GM18951 (cell line): ENCODE results near the gene ARHGEF37.

Experiments used
- POLR2A ChIP-seq: IDR thresholded peaks from 4 replicates; pipeline ENCODE4 v1.6.1; 2011; ENCODE audit warnings: mild to moderate bottlenecking; ENCODE audit not compliant: insufficient read length, insufficient read depth; ENCODE audit errors: extremely low read depth
- in situ Hi-C: fragments of 300-500 bp; cut with MboI; formaldehyde crosslinking; loops from one replicate; pipeline ENCODE4 v1.12.0; 2022; ENCODE audit warnings: low sequenced_read_pairs, mixed read lengths, inconsistent platforms; ENCODE audit not compliant: unreplicated experiment

The ARHGEF37 gene

GRCh38 chr5:149598966-149599365, 17.7 kb downstream of the ARHGEF37 start:
- in situ Hi-C loops, result no loop called here
- no peak for TF ChIP-seq POLR2A

- no peak for TF ChIP-seq POLR2A
- in situ Hi-C loops, result no loop called here
Observed at GRCh38 chr5:149599375-149599774, 18.1 kb downstream of the ARHGEF37 start.

GRCh38 chr5:149600932-149601331, 19.6 kb downstream of the ARHGEF37 start:
- in situ Hi-C loops, result no loop called here
- TF ChIP-seq POLR2A, result no peak

- in situ Hi-C loops, result no loop called here
- no peak for TF ChIP-seq POLR2A
Observed at GRCh38 chr5:149603210-149603609, 21.9 kb downstream of the ARHGEF37 start.

GRCh38 chr5:149603920-149604319, 22.6 kb downstream of the ARHGEF37 start:
- TF ChIP-seq POLR2A, result no peak
- in situ Hi-C loops, result no loop called here

- no peak for TF ChIP-seq POLR2A
- in situ Hi-C loops, result no loop called here
Observed at GRCh38 chr5:149604321-149604720, 23.0 kb downstream of the ARHGEF37 start.

GRCh38 chr5:149605354-149605997, 24.2 kb downstream of the ARHGEF37 start:
- TF ChIP-seq POLR2A, result no peak
- in situ Hi-C loops, result no loop called here

- in situ Hi-C loops, result no loop called here
- no peak for TF ChIP-seq POLR2A
Observed at GRCh38 chr5:149605998-149606724, 24.9 kb downstream of the ARHGEF37 start.

- in situ Hi-C loops, result no loop called here
- TF ChIP-seq POLR2A, result no peak
Observed at GRCh38 chr5:149608936-149609545, 27.7 kb downstream of the ARHGEF37 start.

- TF ChIP-seq POLR2A, result no peak
- in situ Hi-C loops, result no loop called here
Observed at GRCh38 chr5:149609640-149610219, 28.4 kb downstream of the ARHGEF37 start.

- in situ Hi-C loops, result no loop called here
- no peak for TF ChIP-seq POLR2A
Observed at GRCh38 chr5:149610589-149611255, 29.4 kb downstream of the ARHGEF37 start.

- no peak for TF ChIP-seq POLR2A
- in situ Hi-C loops, result no loop called here
Observed at GRCh38 chr5:149611326-149611725, 30.0 kb downstream of the ARHGEF37 start.
